GM12865 (cell line): ENCODE data around the gene MROH8.

Experiments used
- DNase-seq: peaks from one replicate; pipeline ENCODE4 v3.0.0; 2010; ENCODE audit warnings: low read depth
- H3K4me3 ChIP-seq: 2 replicates; pipeline ENCODE4 v1.5.1; 2011; ENCODE audit warnings: mild to moderate bottlenecking, low read depth, low read length, control low read depth
- CTCF ChIP-seq: IDR thresholded peaks from 2 replicates; pipeline ENCODE4 v1.5.1; 2011; ENCODE audit warnings: low read length, control low read depth, low read depth, inconsistent platforms; ENCODE audit not compliant: insufficient read depth; ENCODE audit errors: missing control alignments

MROH8 gene

GRCh38 chr20:37172836-37173235 lies 6.5 kb downstream of the MROH8 start:
- DNase-seq = no peak
- H3K4me3 ChIP-seq = no peak overlapping the region
- TF ChIP-seq CTCF = no peak

GRCh38 chr20:37166867-37167266 lies 12.5 kb downstream of the MROH8 start:
- no peak for DNase-seq
- no peak for TF ChIP-seq CTCF
- no peak overlapping the region for H3K4me3 ChIP-seq

GRCh38 chr20:37165031-37165430 lies 14.3 kb downstream of the MROH8 start:
- no peak for TF ChIP-seq CTCF
- no peak for DNase-seq
- no peak overlapping the region for H3K4me3 ChIP-seq

GRCh38 chr20:37163832-37164554 lies 15.4 kb downstream of the MROH8 start:
- no peak for TF ChIP-seq CTCF
- no peak overlapping the region for H3K4me3 ChIP-seq
- DNase-seq = no peak

- no peak overlapping the region for H3K4me3 ChIP-seq
- DNase-seq = no peak
- no peak for TF ChIP-seq CTCF
These were observed 16.7 kb downstream of the MROH8 start for GRCh38 chr20:37162646-37163045.

- no peak for DNase-seq
- no peak for TF ChIP-seq CTCF
- H3K4me3 ChIP-seq = no peak overlapping the region
These were observed 17.4 kb downstream of the MROH8 start for GRCh38 chr20:37161830-37162549.

GRCh38 chr20:37160683-37161082 lies 18.7 kb downstream of the MROH8 start:
- no peak for TF ChIP-seq CTCF
- no peak overlapping the region for H3K4me3 ChIP-seq
- DNase-seq = no peak
